AG10803 (cell line): Measurements from ENCODE around the gene CDHR3.
A peak's percentile ranks its signal among the peaks of the same experiment; 100 is the strongest.

Experiments
- DNase-seq: peaks from one replicate; pipeline ENCODE4 v3.0.0; 2010; ENCODE audit warnings: low read depth
- H3K4me3 ChIP-seq: 2 replicates; pipeline ENCODE4 v1.5.1; 2011; ENCODE audit warnings: mild to moderate bottlenecking, low read length, control low read depth
- TF ChIP-seq, protein P1 (sequence below): conservative IDR thresholded peaks from 2 replicates; pipeline ENCODE4 v1.5.1; 2011; ENCODE audit warnings: mild to moderate bottlenecking, low read length, control low read depth, inconsistent platforms

CDHR3 gene

DNA sequence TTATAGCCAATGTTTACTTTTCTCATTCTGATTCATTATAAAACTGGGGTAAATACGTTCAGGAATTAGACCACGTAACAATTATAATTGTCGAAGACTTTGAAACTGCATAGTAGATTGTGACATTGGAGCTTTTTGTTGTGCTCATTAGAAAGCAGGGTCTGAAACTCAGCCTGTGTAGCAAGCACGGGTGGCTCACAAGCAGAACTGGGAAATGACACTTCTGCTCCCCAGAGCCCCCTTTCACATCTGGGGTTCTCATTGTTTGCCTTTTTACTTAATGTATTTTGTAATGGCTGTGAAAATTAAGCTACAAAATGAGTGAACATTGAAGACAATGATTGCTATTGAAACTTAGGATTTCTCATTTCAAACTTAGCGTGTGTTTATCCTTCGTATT lies 72.9 kb downstream of the CDHR3 start:
- no peak overlapping the region for H3K4me3 ChIP-seq

DNA sequence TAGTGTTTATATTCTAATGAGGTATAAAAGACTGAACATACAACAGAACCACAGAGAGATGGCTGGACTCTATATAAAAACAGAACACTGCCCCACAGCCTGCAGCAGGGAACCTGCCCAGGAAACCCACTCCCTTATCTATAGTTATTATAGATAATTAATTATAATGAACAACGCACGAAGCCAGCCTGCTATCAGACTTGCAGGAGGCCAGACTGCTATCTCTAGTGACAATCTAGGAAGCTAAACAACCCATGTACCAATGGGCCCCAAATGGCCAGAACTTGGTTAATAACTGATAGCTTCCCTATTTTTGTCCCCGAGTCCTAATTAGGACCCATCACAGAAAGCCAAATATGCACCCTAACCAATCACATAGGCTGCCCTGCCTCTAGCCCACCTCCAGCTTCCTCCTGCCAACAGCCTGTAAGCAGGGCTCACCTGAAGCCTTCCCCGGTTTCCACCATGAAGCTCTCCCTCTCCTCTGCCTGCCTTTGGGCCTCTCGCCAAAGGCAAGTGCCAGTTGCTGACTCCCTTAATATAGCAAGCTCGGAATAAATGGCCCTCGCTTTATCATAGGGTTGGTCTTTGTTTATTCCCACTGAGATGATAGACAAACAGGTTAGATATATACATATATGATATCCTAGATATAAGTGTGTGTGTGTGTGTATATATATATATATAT lies 74.6 kb downstream of the CDHR3 start:
- TF ChIP-seq, protein P1, sequence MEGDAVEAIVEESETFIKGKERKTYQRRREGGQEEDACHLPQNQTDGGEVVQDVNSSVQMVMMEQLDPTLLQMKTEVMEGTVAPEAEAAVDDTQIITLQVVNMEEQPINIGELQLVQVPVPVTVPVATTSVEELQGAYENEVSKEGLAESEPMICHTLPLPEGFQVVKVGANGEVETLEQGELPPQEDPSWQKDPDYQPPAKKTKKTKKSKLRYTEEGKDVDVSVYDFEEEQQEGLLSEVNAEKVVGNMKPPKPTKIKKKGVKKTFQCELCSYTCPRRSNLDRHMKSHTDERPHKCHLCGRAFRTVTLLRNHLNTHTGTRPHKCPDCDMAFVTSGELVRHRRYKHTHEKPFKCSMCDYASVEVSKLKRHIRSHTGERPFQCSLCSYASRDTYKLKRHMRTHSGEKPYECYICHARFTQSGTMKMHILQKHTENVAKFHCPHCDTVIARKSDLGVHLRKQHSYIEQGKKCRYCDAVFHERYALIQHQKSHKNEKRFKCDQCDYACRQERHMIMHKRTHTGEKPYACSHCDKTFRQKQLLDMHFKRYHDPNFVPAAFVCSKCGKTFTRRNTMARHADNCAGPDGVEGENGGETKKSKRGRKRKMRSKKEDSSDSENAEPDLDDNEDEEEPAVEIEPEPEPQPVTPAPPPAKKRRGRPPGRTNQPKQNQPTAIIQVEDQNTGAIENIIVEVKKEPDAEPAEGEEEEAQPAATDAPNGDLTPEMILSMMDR = no peak

More for the DNA sequence above, 72.9 kb downstream of the CDHR3 start:
- TF ChIP-seq, protein P1 = no peak
- DNase-seq = no peak

DNA sequence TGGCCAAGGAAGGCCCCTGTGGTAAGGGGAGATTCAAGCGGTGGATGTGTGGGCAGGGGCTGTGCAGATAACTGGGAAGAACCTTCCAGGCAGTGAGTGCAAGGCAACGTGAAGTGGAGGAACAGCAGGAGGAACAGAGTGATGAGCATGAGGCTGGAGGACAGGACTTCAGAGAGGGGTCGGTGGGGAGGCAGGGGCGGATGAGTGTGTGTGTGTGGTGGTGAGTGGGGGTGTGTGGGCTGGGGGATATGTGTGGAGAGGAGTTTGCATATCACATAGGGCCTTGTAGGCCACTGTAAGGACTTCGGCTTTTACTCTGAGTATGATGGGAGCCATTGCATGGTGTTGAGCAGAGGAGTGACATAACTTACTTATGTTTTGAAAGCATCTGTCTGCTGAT lies 75.2 kb downstream of the CDHR3 start:
- TF ChIP-seq, protein P1 = no peak
- H3K4me3 ChIP-seq = no peak overlapping the region
- DNase-seq = no peak

More for the DNA sequence above, 74.6 kb downstream of the CDHR3 start:
- no peak for DNase-seq
- H3K4me3 ChIP-seq = no peak overlapping the region

DNA sequence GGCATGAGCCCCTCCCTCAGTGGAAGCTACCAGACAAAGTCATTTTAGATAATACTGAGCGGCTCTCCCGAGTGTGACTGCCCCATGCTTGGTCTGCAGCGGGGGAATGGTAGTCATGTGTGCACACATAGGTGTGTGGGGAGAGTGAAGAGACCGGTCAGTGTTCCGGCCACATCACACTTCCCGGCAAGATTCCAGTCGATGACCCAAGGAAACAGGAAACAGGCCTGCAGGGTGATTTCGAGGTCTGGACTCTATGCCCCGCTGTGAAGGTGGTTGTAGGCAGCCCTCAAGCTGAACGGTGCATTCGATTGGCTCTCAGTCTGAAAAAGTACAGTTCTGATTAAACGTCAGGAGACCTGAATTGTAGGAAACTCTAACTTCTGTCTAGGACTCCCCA lies 75.9 kb downstream of the CDHR3 start:
- H3K4me3 ChIP-seq = no peak overlapping the region
- DNase-seq = no peak
- TF ChIP-seq, protein P1 = no peak

DNA sequence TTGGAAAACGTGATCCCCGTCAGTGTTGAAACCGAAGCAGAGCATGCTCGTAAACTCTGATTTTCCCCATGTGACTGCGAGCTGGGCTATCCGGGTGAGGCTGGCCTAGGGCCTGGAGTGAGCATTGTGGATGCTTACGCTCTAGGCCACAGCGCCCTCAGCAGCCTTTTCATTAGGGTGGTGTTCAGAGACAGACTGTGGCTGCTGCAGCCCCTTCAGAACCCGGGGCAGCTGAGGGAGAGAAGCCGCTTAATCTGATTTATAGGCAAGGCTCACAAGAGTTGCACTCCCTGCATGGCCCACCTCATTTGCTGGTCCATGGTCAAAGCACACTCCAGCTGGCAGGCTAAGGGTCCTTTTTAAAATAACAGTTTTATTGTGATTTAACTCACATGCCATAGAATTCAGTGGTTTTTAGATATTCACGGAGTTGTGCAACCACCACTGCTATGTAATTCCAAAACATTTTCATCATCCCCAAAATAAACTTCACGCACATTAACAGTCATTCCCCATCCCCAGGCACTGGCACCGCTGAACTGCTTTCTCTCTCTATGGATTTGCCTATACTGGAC lies 76.5 kb downstream of the CDHR3 start:
- TF ChIP-seq, protein P1 = peak; percentile 53
- peak; percentile 92 for DNase-seq
- no peak overlapping the region for H3K4me3 ChIP-seq

DNA sequence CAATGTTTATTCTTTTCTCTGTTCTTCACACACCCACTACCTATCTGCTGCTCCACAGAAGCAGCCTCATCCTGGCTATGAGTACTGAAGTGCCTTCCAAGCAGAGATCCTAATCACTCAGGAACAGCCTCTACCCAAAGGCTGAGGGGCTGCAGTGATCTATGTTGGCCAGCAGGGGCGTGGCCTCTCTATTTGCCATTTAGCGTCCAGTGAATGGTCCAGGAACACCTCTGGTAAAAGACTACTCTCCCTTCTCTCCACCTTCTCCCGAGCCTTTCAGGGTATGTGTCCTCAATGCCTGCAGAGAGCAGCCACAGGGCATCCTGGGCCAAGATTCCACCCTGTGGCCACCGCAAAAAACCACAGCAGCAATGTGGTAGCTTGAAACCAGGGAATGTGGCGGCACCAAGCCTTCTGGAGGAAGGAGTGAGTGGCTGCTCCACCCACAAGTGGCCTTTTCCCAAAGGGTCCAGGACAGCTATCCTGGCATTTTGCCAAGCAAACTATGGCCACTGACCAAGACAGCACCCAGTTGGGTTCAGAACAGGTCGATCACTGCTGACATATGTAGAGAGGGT lies 78.2 kb downstream of the CDHR3 start:
- no peak overlapping the region for H3K4me3 ChIP-seq
- peak; percentile 43 for DNase-seq
- TF ChIP-seq, protein P1 = peak; percentile 56

DNA sequence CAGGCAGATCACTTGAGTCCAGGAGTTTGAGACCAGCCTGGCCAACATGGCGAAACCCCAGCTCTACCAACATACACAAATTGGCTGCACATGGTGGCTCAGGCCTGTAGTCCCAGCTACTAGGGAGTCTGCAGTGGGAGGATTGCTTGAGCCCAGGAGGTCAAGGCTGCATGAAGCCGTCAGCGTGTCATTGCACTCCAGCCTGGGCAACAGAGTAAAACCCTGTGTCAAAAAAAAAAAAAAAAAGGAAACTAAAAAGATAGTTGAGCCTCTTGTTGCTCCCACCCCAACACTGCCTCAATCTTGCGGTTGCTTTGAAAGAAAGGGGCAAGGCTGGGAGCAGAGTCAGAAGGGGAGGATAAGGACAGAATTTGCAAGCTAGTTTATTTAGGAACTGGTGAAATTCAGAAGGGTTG lies 79.1 kb downstream of the CDHR3 start:
- TF ChIP-seq, protein P1 = no peak
- no peak for DNase-seq
- H3K4me3 ChIP-seq = no peak overlapping the region; the same call in 1 of the 2 replicates
